Measurements from ENCODE around the gene UBE4A. TPM values are rescaled to one million over a fixed set of nuclear protein-coding genes. Genes with fewer than 3 reads are reported as not detected.
A peak's percentile ranks its signal among the peaks of the same experiment; 100 is the strongest.

UBE4A gene
- total RNA-seq, 5 donors from 2014 or later (not counting 1 experiment from before 2014, with no cell fraction given) = 40.7 to 44.9 (median 41.8) TPM

GRCh38 chr11:118364956-118365615 lies 5.7 kb downstream of the UBE4A start:
- Histone ChIP-seq H3K27me3 (replicated peaks in 1 of 2; ENCODE audit: control insufficient read depth in 2 of 2, extremely low read depth in 1 of 2, insufficient read depth in 2 of 2, low read length in 1 of 2) (no peaks in the 10 kb centered on the region), H3K9me3 (no peaks in the 10 kb centered on the region), H3K36me3 (ENCODE audit: control insufficient read depth in 2 of 2, extremely low read depth in 1 of 2, insufficient read depth in 1 of 2, low read length in 1 of 2) (peaks cover 19 to 68% of the 10 kb centered on the region in 2 donors), H3K27ac (ENCODE audit: low read length) (no peak overlapping the region), H3K4me1 (ENCODE audit: control insufficient read depth in 1 of 2, extremely low read depth in 1 of 2, insufficient read depth in 2 of 2, low read length in 2 of 2) (peaks cover 13 to 22% of the 10 kb centered on the region in 2 experiments), H3K4me3 (ENCODE audit: control insufficient read depth in 1 of 2, extremely low read depth in 1 of 2, low read length in 1 of 2) (no peak overlapping the region)
- POLR2A ChIA-PET = interaction anchor here (0.5 to 0.9 kb wide), 7 partner anchors 13 to 215 kb away, joined by 3 to 6 read pairs (median 3); no protein-coding TSS in a partner anchor
- H3K4me1 Mint-ChIP-seq = peaks cover 35 to 45% (median 41%) of the 10 kb centered on the region in 3 donors
- no peak overlapping the region for H3K27ac Mint-ChIP-seq
- no peak overlapping the region for H3K4me3 Mint-ChIP-seq
- 100% methylated on average over 1 of the region's 3 CpGs for WGBS (ENCODE audit: insufficient coverage)
- peaks cover 49% of the 10 kb centered on the region for H3K36me3 Mint-ChIP-seq
- H3K27me3 Mint-ChIP-seq = no peaks in the 10 kb centered on the region
- ATAC-seq (replicated peaks in 1 of 4) (no peak), DNase-seq (no peak)
- CTCF ChIA-PET = interaction anchor here in 1 of 2 donors (0.6 to 1.5 kb wide), 6 partner anchors 11 to 888 kb away, joined by 3 to 6 read pairs (median 3); no protein-coding TSS in a partner anchor
- H3K9me3 Mint-ChIP-seq = no peaks in the 10 kb centered on the region

- Histone ChIP-seq H3K36me3 (ENCODE audit: control insufficient read depth in 2 of 2, extremely low read depth in 1 of 2, insufficient read depth in 1 of 2, low read length in 1 of 2) (peaks cover 25 to 80% of the 10 kb centered on the region in 2 donors), H3K9me3 (no peaks in the 10 kb centered on the region), H3K27me3 (replicated peaks in 1 of 2; ENCODE audit: control insufficient read depth in 2 of 2, extremely low read depth in 1 of 2, insufficient read depth in 2 of 2, low read length in 1 of 2) (no peaks in the 10 kb centered on the region), H3K4me1 (ENCODE audit: control insufficient read depth in 1 of 2, extremely low read depth in 1 of 2, insufficient read depth in 2 of 2, low read length in 2 of 2) (peaks cover 5 to 14% of the 10 kb centered on the region in 2 experiments), H3K4me3 (ENCODE audit: control insufficient read depth in 1 of 2, extremely low read depth in 1 of 2, low read length in 1 of 2) (no peak overlapping the region), H3K27ac (ENCODE audit: low read length) (no peak overlapping the region)
- Mint-ChIP-seq H3K27ac (no peak overlapping the region), H3K36me3 (peaks cover 59% of the 10 kb centered on the region), H3K9me3 (no peaks in the 10 kb centered on the region), H3K4me1 (peaks cover 25 to 35% (median 31%) of the 10 kb centered on the region in 3 donors), H3K4me3 (no peak overlapping the region), H3K27me3 (no peaks in the 10 kb centered on the region)
- no peak for ATAC-seq (replicated peaks in 1 of 4)
- POLR2A ChIA-PET = interaction anchor here in 1 of 2 donors (0.6 kb wide), 1 partner anchor 65 kb away, joined by 3 read pairs; no protein-coding TSS in a partner anchor
- DNase-seq = no peak
- no CpG with 5 or more reads among the region's 1 CpG for WGBS (ENCODE audit: insufficient coverage)
- CTCF ChIA-PET = interaction anchor here in 1 of 2 donors (0.9 to 1.3 kb wide), 3 partner anchors 107 to 195 kb away, joined by 3 read pairs; no protein-coding TSS in a partner anchor
Measured at GRCh38 chr11:118366287-118366686, 6.9 kb downstream of the UBE4A start.

- peaks cover 23 to 94% of the 10 kb centered on the region in 2 donors for H3K36me3 ChIP-seq (ENCODE audit: control insufficient read depth in 2 of 2, extremely low read depth in 1 of 2, insufficient read depth in 1 of 2, low read length in 1 of 2)
- H3K9me3 ChIP-seq = no peaks in the 10 kb centered on the region
- no peaks in the 10 kb centered on the region for H3K4me1 ChIP-seq (ENCODE audit: control insufficient read depth in 1 of 2, extremely low read depth in 1 of 2, insufficient read depth in 2 of 2, low read length in 2 of 2)
- no peaks in the 10 kb centered on the region for H3K27me3 ChIP-seq (replicated peaks in 1 of 2; ENCODE audit: control insufficient read depth in 2 of 2, extremely low read depth in 1 of 2, insufficient read depth in 2 of 2, low read length in 1 of 2)
- WGBS (ENCODE audit: insufficient coverage) = 93% methylated on average over 2 of the region's 4 CpGs
- DNase-seq (no peak), ATAC-seq (replicated peaks in 1 of 4) (no peak)
- H3K27ac ChIP-seq (ENCODE audit: low read length) = no peak overlapping the region
- H3K4me1 Mint-ChIP-seq = peaks cover 0 to 3% (median 2%) of the 10 kb centered on the region in 3 donors
- H3K4me3 ChIP-seq (ENCODE audit: control insufficient read depth in 1 of 2, extremely low read depth in 1 of 2, low read length in 1 of 2) = no peak overlapping the region
- H3K36me3 Mint-ChIP-seq = peaks cover 81% of the 10 kb centered on the region
- no peak overlapping the region for H3K27ac Mint-ChIP-seq
- ChIA-PET CTCF (no interaction called here), POLR2A (interaction anchor here in 1 of 2 donors (0.6 kb wide), 2 partner anchors 8 to 9 kb away, joined by 3 read pairs; no protein-coding TSS in a partner anchor)
- H3K27me3 Mint-ChIP-seq = no peaks in the 10 kb centered on the region
- no peaks in the 10 kb centered on the region for H3K9me3 Mint-ChIP-seq
- H3K4me3 Mint-ChIP-seq = no peak overlapping the region
Measured at GRCh38 chr11:118370774-118371173, 11.4 kb downstream of the UBE4A start.

GRCh38 chr11:118373263-118373662 lies 13.9 kb downstream of the UBE4A start:
- no peaks in the 10 kb centered on the region for H3K27me3 ChIP-seq (replicated peaks in 1 of 2; ENCODE audit: control insufficient read depth in 2 of 2, extremely low read depth in 1 of 2, insufficient read depth in 2 of 2, low read length in 1 of 2)
- Mint-ChIP-seq H3K9me3 (no peaks in the 10 kb centered on the region), H3K36me3 (peaks cover 80% of the 10 kb centered on the region), H3K4me1 (peaks cover 0 to 3% (median 0%) of the 10 kb centered on the region in 3 donors), H3K27ac (no peak overlapping the region), H3K4me3 (no peak overlapping the region), H3K27me3 (no peaks in the 10 kb centered on the region)
- WGBS (ENCODE audit: insufficient coverage) = 94% methylated on average over 2 of the region's 2 CpGs
- H3K36me3 ChIP-seq (ENCODE audit: control insufficient read depth in 2 of 2, extremely low read depth in 1 of 2, insufficient read depth in 1 of 2, low read length in 1 of 2) = peaks cover 24 to 93% of the 10 kb centered on the region in 2 donors
- no peak overlapping the region for H3K4me3 ChIP-seq (ENCODE audit: control insufficient read depth in 1 of 2, extremely low read depth in 1 of 2, low read length in 1 of 2)
- no peak for ATAC-seq (replicated peaks in 1 of 4)
- no peaks in the 10 kb centered on the region for H3K4me1 ChIP-seq (ENCODE audit: control insufficient read depth in 1 of 2, extremely low read depth in 1 of 2, insufficient read depth in 2 of 2, low read length in 2 of 2)
- no peak overlapping the region for H3K27ac ChIP-seq (ENCODE audit: low read length)
- POLR2A ChIA-PET = interaction anchor here (0.5 to 1.8 kb wide), 6 partner anchors 9 to 586 kb away, joined by 3 to 8 read pairs (median 4); no protein-coding TSS in a partner anchor
- H3K9me3 ChIP-seq = no peaks in the 10 kb centered on the region
- CTCF ChIA-PET = interaction anchor here in 1 of 2 donors (0.7 kb wide), 1 partner anchor 604 kb away, joined by 4 read pairs; no protein-coding TSS in a partner anchor
- no peak for DNase-seq

- Histone ChIP-seq H3K27ac (ENCODE audit: low read length) (no peak overlapping the region), H3K9me3 (no peaks in the 10 kb centered on the region), H3K4me3 (ENCODE audit: control insufficient read depth in 1 of 2, extremely low read depth in 1 of 2, low read length in 1 of 2) (no peak overlapping the region), H3K4me1 (ENCODE audit: control insufficient read depth in 1 of 2, extremely low read depth in 1 of 2, insufficient read depth in 2 of 2, low read length in 2 of 2) (no peaks in the 10 kb centered on the region), H3K27me3 (replicated peaks in 1 of 2; ENCODE audit: control insufficient read depth in 2 of 2, extremely low read depth in 1 of 2, insufficient read depth in 2 of 2, low read length in 1 of 2) (no peaks in the 10 kb centered on the region), H3K36me3 (ENCODE audit: control insufficient read depth in 2 of 2, extremely low read depth in 1 of 2, insufficient read depth in 1 of 2, low read length in 1 of 2) (peaks cover 20 to 93% of the 10 kb centered on the region in 2 donors)
- ChIA-PET POLR2A (interaction anchor here (0.5 to 1.8 kb wide), 2 partner anchors 11 to 585 kb away, joined by 4 to 8 read pairs; no protein-coding TSS in a partner anchor), CTCF (interaction anchor here in 1 of 2 donors (0.7 kb wide), 1 partner anchor 603 kb away, joined by 4 read pairs; no protein-coding TSS in a partner anchor)
- Mint-ChIP-seq H3K36me3 (peaks cover 78% of the 10 kb centered on the region), H3K27ac (peak overlapping the region in 1 of 2 donors; percentile 34), H3K4me3 (no peak overlapping the region), H3K9me3 (no peaks in the 10 kb centered on the region), H3K4me1 (no peaks in the 10 kb centered on the region), H3K27me3 (no peaks in the 10 kb centered on the region)
- no peak for DNase-seq
- WGBS (ENCODE audit: insufficient coverage) = no CpG with 5 or more reads among the region's 5 CpGs
- no peak for ATAC-seq (replicated peaks in 1 of 4)
Measured at GRCh38 chr11:118373871-118374270, 14.5 kb downstream of the UBE4A start.

- no peak overlapping the region for H3K27ac ChIP-seq (ENCODE audit: low read length)
- Mint-ChIP-seq H3K4me1 (no peaks in the 10 kb centered on the region), H3K36me3 (peaks cover 76% of the 10 kb centered on the region), H3K27me3 (no peaks in the 10 kb centered on the region), H3K4me3 (no peak overlapping the region), H3K9me3 (no peaks in the 10 kb centered on the region), H3K27ac (no peak overlapping the region)
- no peak for ATAC-seq (replicated peaks in 1 of 4)
- no peaks in the 10 kb centered on the region for H3K4me1 ChIP-seq (ENCODE audit: control insufficient read depth in 1 of 2, extremely low read depth in 1 of 2, insufficient read depth in 2 of 2, low read length in 2 of 2)
- H3K9me3 ChIP-seq = no peaks in the 10 kb centered on the region
- no peak overlapping the region for H3K4me3 ChIP-seq (ENCODE audit: control insufficient read depth in 1 of 2, extremely low read depth in 1 of 2, low read length in 1 of 2)
- 100% methylated on average over 1 of the region's 3 CpGs for WGBS (ENCODE audit: insufficient coverage)
- CTCF ChIA-PET = no interaction called here
- POLR2A ChIA-PET = no interaction called here
- H3K36me3 ChIP-seq (ENCODE audit: control insufficient read depth in 2 of 2, extremely low read depth in 1 of 2, insufficient read depth in 1 of 2, low read length in 1 of 2) = peaks cover 19 to 93% of the 10 kb centered on the region in 2 donors
- no peak for DNase-seq
- H3K27me3 ChIP-seq (replicated peaks in 1 of 2; ENCODE audit: control insufficient read depth in 2 of 2, extremely low read depth in 1 of 2, insufficient read depth in 2 of 2, low read length in 1 of 2) = no peaks in the 10 kb centered on the region
Measured at GRCh38 chr11:118374729-118375128, 15.3 kb downstream of the UBE4A start.
